Dedifferentiated amniotic fluid mesenchymal stem cell (primary cell): ENCODE data around the gene S100A13.
"Not testable (repeated sequence)": the region's sequence is repeated elsewhere in the genome, so short reads cannot be mapped to it uniquely, and the experiment has no call there.

Experiments used
- DNase-seq: peaks from one replicate; pipeline ENCODE4 v3.0.0-alpha.2; 2016; ENCODE audit errors: extremely low spot score

S100A13 gene

GRCh38 chr1:153606194-153606593 is 21.1 kb downstream of the S100A13 start:
- no peak for DNase-seq

DNA sequence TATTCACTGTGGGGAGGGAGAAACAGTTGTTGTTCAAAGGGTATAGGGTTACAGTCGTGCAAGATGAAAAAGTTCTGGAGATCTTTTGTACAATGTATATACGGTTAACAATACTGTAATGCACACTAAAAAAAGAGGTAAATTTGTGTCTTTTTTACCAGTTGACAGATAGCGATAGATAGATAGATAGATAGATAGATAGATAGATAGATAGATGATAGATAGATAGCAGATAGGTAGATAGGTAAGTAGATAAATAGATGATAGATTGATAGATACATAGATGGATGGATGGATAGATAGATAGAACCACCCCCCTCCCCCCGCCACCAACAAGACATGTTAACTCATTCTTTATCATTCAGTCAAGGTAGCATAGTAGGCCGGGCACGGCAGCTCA is 24.6 kb downstream of the S100A13 start:
- DNase-seq = no peak

DNA sequence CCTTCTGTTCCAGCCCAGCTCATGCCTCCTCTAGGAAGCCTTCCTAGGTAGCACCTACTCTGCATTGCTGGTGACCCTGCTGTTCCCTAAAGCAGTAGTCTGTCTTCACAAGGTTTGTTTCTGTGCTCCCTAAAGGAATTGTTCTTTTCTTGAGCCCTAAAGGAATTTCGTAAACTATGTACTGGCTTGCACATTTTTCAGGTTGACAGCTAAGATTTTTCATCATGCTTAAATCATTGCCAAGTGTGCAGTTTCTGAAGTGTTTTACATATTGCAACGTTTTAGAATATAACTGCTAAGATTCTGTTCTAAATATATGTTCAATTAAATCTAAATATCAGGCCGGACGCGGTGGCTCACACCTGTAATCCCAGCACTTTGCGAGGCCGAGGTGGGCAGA is 27.5 kb downstream of the S100A13 start:
- DNase-seq = no peak

DNA sequence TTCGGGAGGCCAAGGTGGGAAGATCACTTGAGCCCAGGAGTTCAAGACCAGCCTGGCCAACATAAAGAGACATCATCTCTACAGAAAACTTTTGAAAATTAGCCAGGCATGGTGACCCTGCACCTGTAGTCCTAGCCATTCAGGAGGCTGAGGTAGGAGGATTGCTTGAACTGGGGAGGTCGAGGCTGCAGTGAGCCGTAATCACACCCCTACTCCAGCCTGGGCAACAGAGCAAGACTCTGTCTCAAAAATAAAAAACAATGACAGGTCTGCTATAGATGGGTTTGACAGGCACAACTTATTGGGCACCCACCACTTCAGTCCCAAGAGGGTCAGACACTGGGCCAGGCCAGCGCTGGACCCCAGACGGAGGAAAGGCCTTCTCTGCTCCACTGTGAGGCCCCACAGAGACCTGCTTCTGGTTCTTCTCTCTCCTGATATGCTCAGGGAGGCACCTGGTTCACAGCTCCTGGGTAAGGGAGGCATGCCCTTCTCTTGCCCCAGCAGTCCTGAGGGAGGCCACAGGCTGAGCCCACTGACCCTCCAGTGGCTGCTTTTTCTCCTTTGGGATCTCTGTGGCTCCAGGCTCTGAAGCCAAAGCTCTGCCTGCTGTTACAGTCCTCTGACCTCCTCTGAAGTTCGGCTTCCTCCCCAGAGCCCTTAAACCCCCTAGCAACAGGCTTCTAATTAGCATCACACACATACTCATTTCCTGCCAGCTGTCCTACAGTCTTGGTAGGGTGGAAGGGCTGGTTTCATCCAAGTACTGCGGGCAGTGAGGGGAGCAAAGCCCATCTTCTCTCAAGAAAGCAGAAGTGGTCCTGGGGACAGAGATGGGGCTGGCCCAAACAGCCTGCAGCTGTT is 28.8 kb downstream of the S100A13 start:
- DNase-seq = no peak

GRCh38 chr1:153597206-153597605 is 30.1 kb downstream of the S100A13 start:
- no peak for DNase-seq

DNA sequence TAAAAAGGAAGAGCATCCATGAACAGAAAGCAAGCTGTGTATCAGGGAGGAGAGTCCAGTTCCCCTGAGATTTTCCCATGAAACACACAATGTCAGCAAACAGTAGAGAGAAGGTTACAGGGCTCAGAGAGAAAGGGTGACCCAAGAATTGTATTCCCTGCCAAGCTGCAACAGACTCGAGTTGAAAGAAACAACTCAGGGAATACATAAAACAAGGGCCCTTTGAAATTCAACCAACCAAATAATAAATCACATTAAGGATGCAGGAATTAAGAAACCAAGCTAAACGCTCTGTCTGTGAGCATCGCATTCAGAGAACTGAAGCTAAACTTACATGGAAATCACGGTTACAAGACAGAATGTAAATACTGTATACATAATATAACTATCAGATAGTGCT is 34.6 kb downstream of the S100A13 start:
- DNase-seq = no peak

DNA sequence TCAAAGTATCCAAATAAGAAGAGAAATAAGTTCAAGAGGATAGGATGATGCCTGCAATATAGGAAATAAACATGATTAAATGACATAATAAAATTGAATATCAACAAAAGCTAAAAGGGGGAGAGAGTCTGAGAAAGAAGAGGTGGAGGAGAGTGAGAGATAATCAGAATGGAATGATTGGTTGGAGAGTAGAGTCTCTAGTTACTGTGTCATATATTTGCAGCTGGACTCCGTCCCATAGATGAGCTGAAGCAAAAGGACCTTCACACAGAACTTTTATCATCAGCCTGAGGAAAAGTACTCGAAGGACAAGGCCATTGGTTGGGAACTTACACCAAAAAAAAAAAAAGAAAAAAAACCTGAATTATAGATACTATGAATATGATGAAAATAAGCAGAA is 38.8 kb downstream of the S100A13 start:
- no peak for DNase-seq

- not testable (repeated sequence) for DNase-seq
These were observed 39.3 kb downstream of the S100A13 start for GRCh38 chr1:153588033-153588432.

- DNase-seq = no peak
These were observed 40.0 kb downstream of the S100A13 start for GRCh38 chr1:153587314-153587713.

GRCh38 chr1:153586347-153586746 is 41.0 kb downstream of the S100A13 start:
- no peak for DNase-seq

DNA sequence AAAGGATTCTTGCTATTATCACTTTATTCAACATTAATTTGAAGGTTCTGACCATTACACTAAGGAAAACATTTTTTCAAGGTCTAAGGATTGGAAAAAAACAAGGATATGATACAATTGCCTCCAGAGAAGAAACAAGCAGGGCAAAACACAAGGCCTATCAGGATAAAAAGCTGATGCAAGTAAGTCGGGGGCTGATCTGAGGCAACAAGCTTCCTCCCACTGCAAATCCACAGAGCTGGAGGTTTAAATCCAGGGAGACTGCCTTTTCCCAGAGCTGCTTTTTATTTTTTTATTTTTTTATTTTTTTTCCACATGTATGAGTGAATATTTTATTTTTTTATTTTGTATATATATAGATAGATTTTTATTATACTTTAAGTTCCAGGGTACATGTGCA is 42.3 kb downstream of the S100A13 start:
- DNase-seq = no peak

- DNase-seq = no peak
These were observed 43.3 kb downstream of the S100A13 start for GRCh38 chr1:153583976-153584375.

DNA sequence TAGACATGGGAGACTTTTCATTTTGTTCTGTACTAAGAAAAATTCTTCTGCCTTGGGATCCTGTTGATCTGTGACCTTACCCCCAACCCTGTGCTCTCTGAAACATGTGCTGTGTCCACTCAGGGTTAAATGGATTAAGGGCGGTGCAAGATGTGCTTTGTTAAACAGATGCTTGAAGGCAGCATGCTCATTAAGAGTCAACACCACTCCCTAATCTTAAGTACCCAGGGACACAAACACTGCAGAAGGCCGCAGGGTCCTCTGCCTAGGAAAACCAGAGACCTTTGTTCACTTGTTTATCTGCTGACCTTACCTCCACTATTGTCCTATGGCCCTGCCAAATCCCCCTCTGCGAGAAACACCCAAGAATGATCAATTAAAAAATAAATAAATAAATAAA is 43.8 kb downstream of the S100A13 start:
- DNase-seq = not testable (repeated sequence)

DNA sequence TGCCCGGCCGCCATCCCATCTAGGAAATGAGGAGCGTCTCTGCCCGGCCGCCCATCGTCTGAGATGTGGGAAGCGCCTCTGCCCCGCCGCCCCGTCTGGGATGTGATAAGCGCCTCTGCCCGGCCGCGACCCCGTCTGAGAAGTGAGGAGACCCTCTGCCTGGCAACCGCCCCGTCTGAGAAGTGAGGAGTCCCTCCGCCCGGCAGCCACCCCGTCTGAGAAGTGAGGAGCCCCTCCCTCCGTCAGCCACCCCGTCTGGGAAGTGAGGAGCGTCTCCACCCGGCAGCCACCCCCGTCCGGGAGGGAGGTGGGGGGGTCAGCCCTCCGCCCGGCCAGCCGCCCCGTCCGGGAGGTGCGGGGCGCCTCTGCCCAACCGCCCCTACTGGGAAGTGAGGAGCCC is 44.5 kb downstream of the S100A13 start:
- not testable (repeated sequence) for DNase-seq

DNA sequence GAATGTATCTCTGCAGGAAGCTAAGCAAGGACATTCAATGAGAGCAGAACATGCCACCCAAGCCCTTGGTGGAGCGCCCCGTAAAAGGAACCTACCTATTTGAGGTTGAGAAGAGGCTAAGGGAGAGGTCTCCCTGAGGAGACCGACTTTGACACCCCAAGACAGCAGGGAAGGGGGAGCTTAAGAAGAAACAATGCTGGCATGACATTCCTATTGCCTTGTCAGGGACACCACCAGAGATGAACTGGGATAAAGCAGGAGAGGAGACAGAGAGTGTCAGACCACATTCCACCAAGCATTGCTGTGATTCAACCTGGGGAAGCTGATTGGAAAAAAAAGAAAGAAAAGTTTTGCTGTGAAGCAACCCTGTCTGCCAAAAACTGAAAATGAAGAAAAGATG is 48.4 kb downstream of the S100A13 start:
- DNase-seq = no peak

DNA sequence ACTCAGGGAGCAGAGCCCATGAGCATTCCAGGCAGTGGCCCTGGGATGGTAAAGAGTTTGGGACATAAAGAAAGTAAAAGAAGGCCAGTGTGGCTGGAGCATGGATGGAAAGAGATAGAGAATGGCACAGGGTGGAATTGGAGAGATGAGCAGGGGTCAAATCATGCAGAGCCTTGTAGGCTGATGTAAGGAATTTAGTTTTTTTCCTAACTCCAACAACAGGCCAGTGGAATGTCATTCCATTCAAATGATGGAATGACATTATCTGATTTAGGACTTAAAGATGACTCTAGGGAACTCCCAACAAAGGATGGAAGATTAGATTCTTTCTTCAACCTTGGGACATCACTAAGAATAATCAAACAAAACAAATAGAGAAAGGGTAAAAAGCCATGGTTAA is 48.8 kb downstream of the S100A13 start:
- no peak for DNase-seq

- no peak for DNase-seq
These were observed 49.7 kb downstream of the S100A13 start for GRCh38 chr1:153577624-153578051.

- DNase-seq = no peak
These were observed 50.2 kb downstream of the S100A13 start for GRCh38 chr1:153577138-153577537.

GRCh38 chr1:153575497-153575896 is 51.8 kb downstream of the S100A13 start:
- DNase-seq = not testable (repeated sequence)

- not testable (repeated sequence) for DNase-seq
These were observed 52.2 kb downstream of the S100A13 start for GRCh38 chr1:153575081-153575491.

DNA sequence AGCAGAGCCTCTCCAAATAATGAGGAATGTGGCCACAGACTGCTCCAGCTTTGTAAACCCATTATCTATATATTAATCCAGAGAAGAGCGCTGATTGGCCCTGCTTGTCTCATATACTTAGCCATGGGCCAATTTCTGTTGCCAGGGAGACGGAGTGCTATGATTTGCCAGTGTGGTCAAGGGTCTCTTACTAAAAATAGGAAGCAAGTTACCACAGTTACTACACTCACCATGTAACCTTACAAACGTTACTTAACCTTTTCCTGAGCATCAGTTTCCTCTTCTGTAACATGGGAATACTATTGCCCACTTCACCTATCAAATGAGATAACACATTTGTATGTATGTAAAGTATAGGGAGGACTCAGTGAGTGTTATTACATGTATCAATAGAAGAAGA is 54.0 kb downstream of the S100A13 start:
- DNase-seq = no peak

GRCh38 chr1:153572569-153573015 is 54.7 kb downstream of the S100A13 start:
- peak; percentile 87 for DNase-seq

DNA sequence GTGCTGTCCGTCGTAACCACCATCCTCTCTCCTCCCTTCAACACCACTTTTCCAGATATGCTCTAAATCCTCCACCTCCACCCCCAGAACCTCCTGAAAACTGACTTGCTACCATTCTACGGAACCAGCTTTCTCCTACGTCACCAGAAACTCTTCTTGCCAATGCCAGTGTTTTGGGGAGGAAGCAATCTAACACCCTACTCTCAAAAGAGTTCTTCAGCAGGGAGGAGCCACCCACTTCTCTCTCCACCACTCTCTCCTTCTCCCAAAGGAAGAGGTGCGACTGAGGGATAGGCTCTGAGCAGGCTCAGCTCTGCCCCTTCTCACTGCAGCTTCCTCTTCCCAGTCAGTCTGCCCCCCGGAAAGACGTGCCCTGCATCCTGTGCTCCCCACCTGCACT is 55.6 kb downstream of the S100A13 start:
- peak; percentile 12 for DNase-seq

- peak; percentile 10 for DNase-seq
These were observed 56.4 kb downstream of the S100A13 start for GRCh38 chr1:153570874-153571273.
